Neural cell (in vitro differentiated cells): ENCODE data around the gene KRT39. TPM values are rescaled to one million over a fixed set of nuclear protein-coding genes. Genes with fewer than 3 reads are reported as not detected.

Experiments
- H2AFZ ChIP-seq: fragments of 200-600, 300-800 bp; sonication (generic), shearing (Covaris generic); 2 replicates; pipeline ENCODE4 v1.6.0; 2014; ENCODE audit warnings: low read depth, mild to moderate bottlenecking, antibody characterized with exemption, low read length, moderate library complexity
- H3F3A ChIP-seq: fragments of 200-600 bp; shearing (Covaris generic); 2 replicates; pipeline ENCODE4 v1.6.1; 2016; ENCODE audit warnings: mild to moderate bottlenecking, moderate library complexity, mixed read lengths, antibody characterized with exemption, low read length; ENCODE audit not compliant: insufficient read depth, poor library complexity, severe bottlenecking
- H3K27ac ChIP-seq: fragments of 200-600, 300-800 bp; sonication (generic), shearing (Covaris generic); 2 replicates; pipeline ENCODE4 v1.5.1; 2014; ENCODE audit warnings: mild to moderate bottlenecking, low read length, moderate library complexity
- H3K27me3 ChIP-seq: fragments of 300-800, 200-600 bp; sonication (generic), shearing (Covaris generic); 2 replicates; pipeline ENCODE4 v1.6.0; 2014; ENCODE audit warnings: mild to moderate bottlenecking, low read depth, low read length, moderate library complexity; ENCODE audit not compliant: insufficient read depth
- H3K36me3 ChIP-seq: fragments of 300-800, 200-600 bp; sonication (generic), shearing (Covaris generic); 2 replicates; pipeline ENCODE4 v1.5.1; 2014; ENCODE audit warnings: mild to moderate bottlenecking, antibody characterized with exemption, low read length, moderate library complexity; ENCODE audit not compliant: insufficient read depth
- H3K4me2 ChIP-seq: fragments of 300-800, 200-600 bp; sonication (generic), shearing (Covaris generic); 2 replicates; pipeline ENCODE4 v1.6.0; 2014; ENCODE audit warnings: mild to moderate bottlenecking, low read length
- H3K4me3 ChIP-seq: fragments of 300-800, 200-600 bp; sonication (generic), shearing (Covaris generic); 2 replicates; pipeline ENCODE4 v1.5.1; 2014; ENCODE audit warnings: mild to moderate bottlenecking, low read length, moderate library complexity
- H3K79me2 ChIP-seq: fragments of 200-600 bp; shearing (Covaris generic); replicated peaks from 2 replicates; pipeline ENCODE4 v1.6.0; 2014; ENCODE audit warnings: mild to moderate bottlenecking, low read length, moderate library complexity; ENCODE audit not compliant: insufficient read depth
- H3K9ac ChIP-seq: fragments of 300-800, 200-600 bp; sonication (generic), shearing (Covaris generic); 2 replicates; pipeline ENCODE4 v1.6.1; 2016; ENCODE audit warnings: mild to moderate bottlenecking, low read length, mixed read lengths
- H3K9me2 ChIP-seq: fragments of 200-600 bp; shearing (Covaris generic); 2 replicates; pipeline ENCODE4 v1.6.1; 2016; ENCODE audit warnings: mild to moderate bottlenecking, low read length, mixed read lengths; ENCODE audit not compliant: insufficient read depth
- H3K9me3 ChIP-seq: fragments of 200-600, 300-800 bp; sonication (generic), shearing (Covaris generic); 2 replicates; pipeline ENCODE4 v1.6.1; 2016; ENCODE audit warnings: mild to moderate bottlenecking, mixed run types, low read length, moderate library complexity, mixed read lengths
- H4K20me1 ChIP-seq: fragments of 200-600 bp; shearing (Covaris generic); 2 replicates; pipeline ENCODE4 v1.6.1; 2016; ENCODE audit warnings: mild to moderate bottlenecking, mixed run types; ENCODE audit not compliant: insufficient read depth
- EP300 ChIP-seq: fragments of 450-650 bp; conservative IDR thresholded peaks from 2 replicates; pipeline ENCODE4 v1.6.1; 2014; ENCODE audit warnings: antibody characterized with exemption, mild to moderate bottlenecking, moderate library complexity; ENCODE audit not compliant: poor library complexity, severe bottlenecking
- EZH2 ChIP-seq: fragments of 200-600, 300-800 bp; shearing (Covaris generic), sonication (generic); IDR thresholded peaks from 2 replicates; pipeline ENCODE4 v1.6.1; 2014; ENCODE audit warnings: antibody characterized with exemption, low read length, borderline replicate concordance, mild to moderate bottlenecking; ENCODE audit not compliant: insufficient read depth, poor library complexity, severe bottlenecking
- MXI1 ChIP-seq: fragments of 450-650 bp; conservative IDR thresholded peaks from 2 replicates; pipeline ENCODE4 v1.6.1; 2014; ENCODE audit warnings: antibody characterized with exemption, mild to moderate bottlenecking; ENCODE audit not compliant: poor library complexity, severe bottlenecking
- POLR2AphosphoS5 ChIP-seq: IDR thresholded peaks from 2 replicates; pipeline ENCODE4 v1.6.1; 2012
- RAD21 ChIP-seq: fragments of 450-650 bp; conservative IDR thresholded peaks from 2 replicates; pipeline ENCODE4 v1.6.1; 2014; ENCODE audit warnings: antibody characterized with exemption, mild to moderate bottlenecking, moderate library complexity
- SMC3 ChIP-seq: fragments of 450-650 bp; conservative IDR thresholded peaks from 2 replicates; pipeline ENCODE4 v1.6.1; 2014; ENCODE audit warnings: antibody characterized with exemption, mild to moderate bottlenecking, moderate library complexity; ENCODE audit not compliant: poor library complexity
- TAF1 ChIP-seq: IDR thresholded peaks from 2 replicates; pipeline ENCODE4 v1.6.1; 2012; ENCODE audit warnings: low read depth
- polyA plus RNA-seq: library from polyadenylated mRNA; depleted of rRNA; stranded (reverse); fragments of >200 nt; gene quantifications from 2 replicates; pipeline ENCODE4 v1.2.3, GENCODE V29; 2014
- small RNA-seq, 3 experiments: library from RNA; depleted of rRNA; stranded (forward); fragments of <200 nt; gene quantifications; one replicate each; pipeline ENCODE3, GENCODE V24; 2012
- TF ChIP-seq, protein P1 (sequence below): fragments of 450-650 bp; IDR thresholded peaks from 2 replicates; pipeline ENCODE4 v1.5.1; 2014; ENCODE audit warnings: antibody characterized with exemption, mild to moderate bottlenecking, moderate library complexity; ENCODE audit not compliant: poor library complexity, severe bottlenecking
- TF ChIP-seq, protein P2 (sequence below): IDR thresholded peaks from 2 replicates; pipeline ENCODE4 v1.6.1; 2012; ENCODE audit warnings: borderline replicate concordance

KRT39 gene
- polyA plus RNA-seq, 1 donor from 2014 or later = not detected

DNA sequence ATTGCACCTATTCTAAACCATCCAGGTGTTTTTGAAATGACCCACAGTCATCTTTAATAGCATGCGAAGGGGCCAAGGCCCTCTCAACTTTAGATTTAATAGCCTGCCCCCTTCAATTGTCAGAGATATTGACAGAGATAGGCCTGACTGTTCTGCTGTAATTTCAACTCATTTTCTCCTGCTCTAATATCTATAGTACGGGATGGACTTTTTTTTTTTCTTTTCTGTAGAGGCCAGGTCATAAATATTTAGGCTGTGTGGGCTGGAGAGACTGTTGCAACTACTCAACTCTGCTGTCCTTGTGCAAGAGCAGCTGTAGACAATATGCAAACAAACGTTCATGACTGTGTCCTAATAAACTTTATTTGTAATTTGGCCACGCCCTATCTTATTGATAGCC is 57.0 kb downstream of the KRT39 start:
- Histone ChIP-seq H3K9ac (no peak overlapping the region), H3K27me3 (no peaks in the 10 kb centered on the region), H3K36me3 (no peaks in the 10 kb centered on the region), H4K20me1 (no peaks in the 10 kb centered on the region), H3K9me2 (no peaks in the 10 kb centered on the region), H3F3A (no peaks in the 10 kb centered on the region), H3K79me2 (no peaks in the 10 kb centered on the region), H3K4me2 (no peak overlapping the region), H3K27ac (no peak overlapping the region), H3K4me3 (no peak overlapping the region), H2AFZ (peak overlapping the region; percentile 84), H3K9me3 (no peaks in the 10 kb centered on the region)
- TF ChIP-seq, protein P1, sequence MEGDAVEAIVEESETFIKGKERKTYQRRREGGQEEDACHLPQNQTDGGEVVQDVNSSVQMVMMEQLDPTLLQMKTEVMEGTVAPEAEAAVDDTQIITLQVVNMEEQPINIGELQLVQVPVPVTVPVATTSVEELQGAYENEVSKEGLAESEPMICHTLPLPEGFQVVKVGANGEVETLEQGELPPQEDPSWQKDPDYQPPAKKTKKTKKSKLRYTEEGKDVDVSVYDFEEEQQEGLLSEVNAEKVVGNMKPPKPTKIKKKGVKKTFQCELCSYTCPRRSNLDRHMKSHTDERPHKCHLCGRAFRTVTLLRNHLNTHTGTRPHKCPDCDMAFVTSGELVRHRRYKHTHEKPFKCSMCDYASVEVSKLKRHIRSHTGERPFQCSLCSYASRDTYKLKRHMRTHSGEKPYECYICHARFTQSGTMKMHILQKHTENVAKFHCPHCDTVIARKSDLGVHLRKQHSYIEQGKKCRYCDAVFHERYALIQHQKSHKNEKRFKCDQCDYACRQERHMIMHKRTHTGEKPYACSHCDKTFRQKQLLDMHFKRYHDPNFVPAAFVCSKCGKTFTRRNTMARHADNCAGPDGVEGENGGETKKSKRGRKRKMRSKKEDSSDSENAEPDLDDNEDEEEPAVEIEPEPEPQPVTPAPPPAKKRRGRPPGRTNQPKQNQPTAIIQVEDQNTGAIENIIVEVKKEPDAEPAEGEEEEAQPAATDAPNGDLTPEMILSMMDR = no peak
- TF ChIP-seq MXI1 (no peak), EZH2 (no peak), EP300 (no peak), RAD21 (no peak), SMC3 (no peak), TAF1 (no peak), POLR2AphosphoS5 (no peak)
- TF ChIP-seq, protein P2, sequence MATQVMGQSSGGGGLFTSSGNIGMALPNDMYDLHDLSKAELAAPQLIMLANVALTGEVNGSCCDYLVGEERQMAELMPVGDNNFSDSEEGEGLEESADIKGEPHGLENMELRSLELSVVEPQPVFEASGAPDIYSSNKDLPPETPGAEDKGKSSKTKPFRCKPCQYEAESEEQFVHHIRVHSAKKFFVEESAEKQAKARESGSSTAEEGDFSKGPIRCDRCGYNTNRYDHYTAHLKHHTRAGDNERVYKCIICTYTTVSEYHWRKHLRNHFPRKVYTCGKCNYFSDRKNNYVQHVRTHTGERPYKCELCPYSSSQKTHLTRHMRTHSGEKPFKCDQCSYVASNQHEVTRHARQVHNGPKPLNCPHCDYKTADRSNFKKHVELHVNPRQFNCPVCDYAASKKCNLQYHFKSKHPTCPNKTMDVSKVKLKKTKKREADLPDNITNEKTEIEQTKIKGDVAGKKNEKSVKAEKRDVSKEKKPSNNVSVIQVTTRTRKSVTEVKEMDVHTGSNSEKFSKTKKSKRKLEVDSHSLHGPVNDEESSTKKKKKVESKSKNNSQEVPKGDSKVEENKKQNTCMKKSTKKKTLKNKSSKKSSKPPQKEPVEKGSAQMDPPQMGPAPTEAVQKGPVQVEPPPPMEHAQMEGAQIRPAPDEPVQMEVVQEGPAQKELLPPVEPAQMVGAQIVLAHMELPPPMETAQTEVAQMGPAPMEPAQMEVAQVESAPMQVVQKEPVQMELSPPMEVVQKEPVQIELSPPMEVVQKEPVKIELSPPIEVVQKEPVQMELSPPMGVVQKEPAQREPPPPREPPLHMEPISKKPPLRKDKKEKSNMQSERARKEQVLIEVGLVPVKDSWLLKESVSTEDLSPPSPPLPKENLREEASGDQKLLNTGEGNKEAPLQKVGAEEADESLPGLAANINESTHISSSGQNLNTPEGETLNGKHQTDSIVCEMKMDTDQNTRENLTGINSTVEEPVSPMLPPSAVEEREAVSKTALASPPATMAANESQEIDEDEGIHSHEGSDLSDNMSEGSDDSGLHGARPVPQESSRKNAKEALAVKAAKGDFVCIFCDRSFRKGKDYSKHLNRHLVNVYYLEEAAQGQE = no peak

DNA sequence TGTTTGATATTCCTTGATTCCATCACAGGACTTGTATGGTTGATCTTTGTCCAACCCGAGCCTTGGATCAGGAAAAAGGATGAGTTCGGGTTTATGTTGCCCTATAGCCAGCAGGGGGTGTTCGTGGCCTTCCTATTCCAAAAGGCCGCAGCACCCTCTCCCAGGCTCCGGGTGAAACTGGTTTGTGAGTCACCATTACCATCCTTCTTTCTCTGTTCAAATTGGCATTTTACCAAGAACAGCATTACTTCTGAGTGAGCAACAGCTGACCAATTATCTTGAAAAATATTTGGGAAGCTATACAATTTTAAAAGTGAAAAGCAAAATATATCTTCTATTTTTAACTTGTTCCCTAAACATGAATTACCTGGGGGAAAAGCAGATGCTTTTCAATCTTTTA is 57.4 kb downstream of the KRT39 start:
- Histone ChIP-seq H3K4me2 (no peak overlapping the region), H3K36me3 (no peaks in the 10 kb centered on the region), H3K27ac (no peak overlapping the region), H2AFZ (peak overlapping the region; percentile 84), H3K4me3 (no peak overlapping the region), H3K9me2 (no peaks in the 10 kb centered on the region), H3F3A (no peaks in the 10 kb centered on the region), H3K79me2 (no peaks in the 10 kb centered on the region), H3K27me3 (no peaks in the 10 kb centered on the region), H3K9ac (no peak overlapping the region), H3K9me3 (no peaks in the 10 kb centered on the region), H4K20me1 (no peaks in the 10 kb centered on the region)
- TF ChIP-seq, protein P1 = peak; percentile 95
- peak; percentile 98 for TF ChIP-seq SMC3
- TF ChIP-seq RAD21 = peak; percentile 97
- TF ChIP-seq MXI1 = no peak

Small RNA genes within 50 kb of the gene (small RNA-seq; reads per million reads assigned to genes)
- 0 reads per million in 3 experiments for gene KRTAP3-4P

Other genes with a start within 250 kb of the KRT39 start
- gene KRT25, start 211.6 kb downstream of the KRT39 start, polyA plus RNA-seq = 0.19 and 0.56 TPM in 2 replicates
- not detected in 2 replicates for gene KRT26, start 194.7 kb downstream of the KRT39 start, polyA plus RNA-seq
- gene KRT27, start 184.4 kb downstream of the KRT39 start, polyA plus RNA-seq = not detected in 2 replicates
- gene KRT28, start 167.0 kb downstream of the KRT39 start, polyA plus RNA-seq = not detected in 2 replicates
- 42.8 and 54.2 TPM in 2 replicates for gene KRT10, start 144.3 kb downstream of the KRT39 start, polyA plus RNA-seq
- not detected in 2 replicates for gene KRT12, start 99.7 kb downstream of the KRT39 start, polyA plus RNA-seq
- gene KRT20, start 81.7 kb downstream of the KRT39 start, polyA plus RNA-seq = not detected in 2 replicates
- gene KRT23, start 29.3 kb downstream of the KRT39 start, polyA plus RNA-seq = 0.37 and 0.86 TPM in 2 replicates
- gene KRT40, start 17.4 kb upstream of the KRT39 start, polyA plus RNA-seq = not detected in 2 replicates
- gene KRTAP3-3, start 27.2 kb upstream of the KRT39 start, polyA plus RNA-seq = not detected in 2 replicates
- not detected in 2 replicates for gene KRTAP3-2, start 33.0 kb upstream of the KRT39 start, polyA plus RNA-seq
- not detected in 2 replicates for gene KRTAP3-1, start 42.2 kb upstream of the KRT39 start, polyA plus RNA-seq
- gene KRTAP1-5, start 60.3 kb upstream of the KRT39 start, polyA plus RNA-seq = not detected in 2 replicates
- gene KRTAP1-4, start 63.2 kb upstream of the KRT39 start, polyA plus RNA-seq = not detected in 2 replicates
- not detected in 2 replicates for gene KRTAP1-3, start 67.9 kb upstream of the KRT39 start, polyA plus RNA-seq
- not detected in 2 replicates for gene KRTAP1-1, start 74.5 kb upstream of the KRT39 start, polyA plus RNA-seq
- not detected in 2 replicates for gene KRTAP2-1, start 80.4 kb upstream of the KRT39 start, polyA plus RNA-seq
- gene KRTAP2-2, start 88.3 kb upstream of the KRT39 start, polyA plus RNA-seq = not detected in 2 replicates
- not detected in 2 replicates for gene KRTAP2-3, start 93.2 kb upstream of the KRT39 start, polyA plus RNA-seq
- gene KRTAP2-4, start 98.9 kb upstream of the KRT39 start, polyA plus RNA-seq = not detected in 2 replicates
- not detected in 2 replicates for gene KRTAP4-7, start 117.2 kb upstream of the KRT39 start, polyA plus RNA-seq
- not detected in 2 replicates for gene KRTAP4-8, start 131.2 kb upstream of the KRT39 start, polyA plus RNA-seq
- gene KRTAP4-16, start 135.3 kb upstream of the KRT39 start, polyA plus RNA-seq = not detected in 2 replicates
- not detected in 2 replicates for gene KRTAP4-9, start 138.4 kb upstream of the KRT39 start, polyA plus RNA-seq
- gene KRTAP4-11, start 151.4 kb upstream of the KRT39 start, polyA plus RNA-seq = not detected in 2 replicates
- not detected in 2 replicates for gene KRTAP4-12, start 157.2 kb upstream of the KRT39 start, polyA plus RNA-seq
- not detected in 2 replicates for gene KRTAP4-6, start 173.6 kb upstream of the KRT39 start, polyA plus RNA-seq
- gene KRTAP4-5, start 182.9 kb upstream of the KRT39 start, polyA plus RNA-seq = not detected in 2 replicates
- gene KRTAP4-4, start 193.8 kb upstream of the KRT39 start, polyA plus RNA-seq = not detected in 2 replicates
- not detected in 2 replicates for gene KRTAP4-3, start 201.3 kb upstream of the KRT39 start, polyA plus RNA-seq
- gene KRTAP4-2, start 211.3 kb upstream of the KRT39 start, polyA plus RNA-seq = not detected in 2 replicates
- gene KRTAP4-1, start 218.0 kb upstream of the KRT39 start, polyA plus RNA-seq = not detected in 2 replicates
- gene KRTAP9-1, start 222.9 kb upstream of the KRT39 start, polyA plus RNA-seq = not detected in 2 replicates